Measurements from ENCODE around the gene CNOT3.

DNA sequence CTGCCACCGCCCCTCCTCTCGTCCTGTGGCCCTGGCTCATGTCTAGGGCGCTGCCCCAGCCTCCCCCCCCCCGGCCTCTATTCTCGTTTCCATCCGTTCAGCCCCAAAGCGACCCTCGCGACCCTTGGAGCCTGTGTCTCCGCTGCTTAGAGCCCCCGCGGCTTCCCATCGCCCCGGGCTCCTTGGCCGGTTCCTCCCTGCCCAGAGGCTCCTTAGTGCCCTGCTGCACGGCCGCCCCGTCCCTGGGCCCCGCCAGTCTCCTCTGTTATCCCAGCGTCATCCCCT is 9.2 kb upstream of the CNOT3 start:
- no peak for TF ChIP-seq RBM14 (IDR thresholded peaks at IDR 0.05; ENCODE audit: borderline replicate concordance, insufficient read depth, low read depth, low read length)
- TF ChIP-seq CAMTA2 (CRISPR knock-in tag; conservative IDR thresholded peaks at IDR 0.05), result no peak
- no peak for TF ChIP-seq ZNF76 (CRISPR knock-in tag; IDR thresholded peaks at IDR 0.05; ENCODE audit: borderline replicate concordance)
- TF ChIP-seq NFE2 (IDR thresholded peaks at IDR 0.05; ENCODE audit: low read depth), result no peak
- TF ChIP-seq, protein P1, sequence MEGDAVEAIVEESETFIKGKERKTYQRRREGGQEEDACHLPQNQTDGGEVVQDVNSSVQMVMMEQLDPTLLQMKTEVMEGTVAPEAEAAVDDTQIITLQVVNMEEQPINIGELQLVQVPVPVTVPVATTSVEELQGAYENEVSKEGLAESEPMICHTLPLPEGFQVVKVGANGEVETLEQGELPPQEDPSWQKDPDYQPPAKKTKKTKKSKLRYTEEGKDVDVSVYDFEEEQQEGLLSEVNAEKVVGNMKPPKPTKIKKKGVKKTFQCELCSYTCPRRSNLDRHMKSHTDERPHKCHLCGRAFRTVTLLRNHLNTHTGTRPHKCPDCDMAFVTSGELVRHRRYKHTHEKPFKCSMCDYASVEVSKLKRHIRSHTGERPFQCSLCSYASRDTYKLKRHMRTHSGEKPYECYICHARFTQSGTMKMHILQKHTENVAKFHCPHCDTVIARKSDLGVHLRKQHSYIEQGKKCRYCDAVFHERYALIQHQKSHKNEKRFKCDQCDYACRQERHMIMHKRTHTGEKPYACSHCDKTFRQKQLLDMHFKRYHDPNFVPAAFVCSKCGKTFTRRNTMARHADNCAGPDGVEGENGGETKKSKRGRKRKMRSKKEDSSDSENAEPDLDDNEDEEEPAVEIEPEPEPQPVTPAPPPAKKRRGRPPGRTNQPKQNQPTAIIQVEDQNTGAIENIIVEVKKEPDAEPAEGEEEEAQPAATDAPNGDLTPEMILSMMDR (IDR thresholded peaks at IDR 0.05 in 2 of 3, conservative IDR thresholded peaks at IDR 0.05 in 1 of 3; ENCODE audit: insufficient read depth in 2 of 3, low read depth in 1 of 3, low read length in 3 of 3), result no peak
- no peak for TF ChIP-seq HMG20B (CRISPR knock-in tag; IDR thresholded peaks at IDR 0.05)
- TF ChIP-seq TCF7 (IDR thresholded peaks at IDR 0.05; ENCODE audit: borderline replicate concordance), result no peak
- TF ChIP-seq, protein P2, sequence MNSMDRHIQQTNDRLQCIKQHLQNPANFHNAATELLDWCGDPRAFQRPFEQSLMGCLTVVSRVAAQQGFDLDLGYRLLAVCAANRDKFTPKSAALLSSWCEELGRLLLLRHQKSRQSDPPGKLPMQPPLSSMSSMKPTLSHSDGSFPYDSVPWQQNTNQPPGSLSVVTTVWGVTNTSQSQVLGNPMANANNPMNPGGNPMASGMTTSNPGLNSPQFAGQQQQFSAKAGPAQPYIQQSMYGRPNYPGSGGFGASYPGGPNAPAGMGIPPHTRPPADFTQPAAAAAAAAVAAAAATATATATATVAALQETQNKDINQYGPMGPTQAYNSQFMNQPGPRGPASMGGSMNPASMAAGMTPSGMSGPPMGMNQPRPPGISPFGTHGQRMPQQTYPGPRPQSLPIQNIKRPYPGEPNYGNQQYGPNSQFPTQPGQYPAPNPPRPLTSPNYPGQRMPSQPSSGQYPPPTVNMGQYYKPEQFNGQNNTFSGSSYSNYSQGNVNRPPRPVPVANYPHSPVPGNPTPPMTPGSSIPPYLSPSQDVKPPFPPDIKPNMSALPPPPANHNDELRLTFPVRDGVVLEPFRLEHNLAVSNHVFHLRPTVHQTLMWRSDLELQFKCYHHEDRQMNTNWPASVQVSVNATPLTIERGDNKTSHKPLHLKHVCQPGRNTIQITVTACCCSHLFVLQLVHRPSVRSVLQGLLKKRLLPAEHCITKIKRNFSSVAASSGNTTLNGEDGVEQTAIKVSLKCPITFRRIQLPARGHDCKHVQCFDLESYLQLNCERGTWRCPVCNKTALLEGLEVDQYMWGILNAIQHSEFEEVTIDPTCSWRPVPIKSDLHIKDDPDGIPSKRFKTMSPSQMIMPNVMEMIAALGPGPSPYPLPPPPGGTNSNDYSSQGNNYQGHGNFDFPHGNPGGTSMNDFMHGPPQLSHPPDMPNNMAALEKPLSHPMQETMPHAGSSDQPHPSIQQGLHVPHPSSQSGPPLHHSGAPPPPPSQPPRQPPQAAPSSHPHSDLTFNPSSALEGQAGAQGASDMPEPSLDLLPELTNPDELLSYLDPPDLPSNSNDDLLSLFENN (IDR thresholded peaks at IDR 0.05; ENCODE audit: low read depth in 2 of 2, low read length in 2 of 2), result no peak
- TF ChIP-seq KDM1A (IDR thresholded peaks at IDR 0.05), result no peak
- TF ChIP-seq, protein P3, sequence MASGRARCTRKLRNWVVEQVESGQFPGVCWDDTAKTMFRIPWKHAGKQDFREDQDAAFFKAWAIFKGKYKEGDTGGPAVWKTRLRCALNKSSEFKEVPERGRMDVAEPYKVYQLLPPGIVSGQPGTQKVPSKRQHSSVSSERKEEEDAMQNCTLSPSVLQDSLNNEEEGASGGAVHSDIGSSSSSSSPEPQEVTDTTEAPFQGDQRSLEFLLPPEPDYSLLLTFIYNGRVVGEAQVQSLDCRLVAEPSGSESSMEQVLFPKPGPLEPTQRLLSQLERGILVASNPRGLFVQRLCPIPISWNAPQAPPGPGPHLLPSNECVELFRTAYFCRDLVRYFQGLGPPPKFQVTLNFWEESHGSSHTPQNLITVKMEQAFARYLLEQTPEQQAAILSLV (tag; IDR thresholded peaks at IDR 0.05), result no peak
- no peak for TF ChIP-seq ZNF274 (IDR thresholded peaks at IDR 0.05; ENCODE audit: borderline replicate concordance, low read depth, low read length)
- no peak for TF ChIP-seq CBX3 (IDR thresholded peaks at IDR 0.05; ENCODE audit: borderline replicate concordance in 1 of 2, low read length in 2 of 2)
- no peak for TF ChIP-seq THRAP3 (IDR thresholded peaks at IDR 0.05; ENCODE audit: borderline replicate concordance)
- TF ChIP-seq MXI1 (IDR thresholded peaks at IDR 0.05; ENCODE audit: low read depth, low read length), result no peak

Data from K562 (cell line).